ENCODE measurements around the gene CASKIN1. TPM values are rescaled to one million over a fixed set of nuclear protein-coding genes. Genes with fewer than 3 reads are reported as not detected.

CASKIN1 gene
- total RNA-seq, 1 experiment from 2014 or later: 7.9 TPM

GRCh38 chr16:2149630-2150417 is 46.6 kb downstream of the CASKIN1 start:
- H3K56ac ChIP-seq (ENCODE audit: insufficient read length, low read depth, low read length): no peak overlapping the region
- H3K18ac ChIP-seq (ENCODE audit: insufficient read length, low read depth, low read length): no peak overlapping the region
- peaks cover 10% of the 10 kb centered on the region; the same call in 1 of the 2 replicates for H3K79me2 ChIP-seq (ENCODE audit: insufficient read depth, low read length)
- peaks cover 29% of the 10 kb centered on the region for H3K23me2 ChIP-seq (ENCODE audit: insufficient read length, low read depth, low read length, poor library complexity, severe bottlenecking)
- H4K8ac ChIP-seq (replicated peaks; ENCODE audit: insufficient read length, low read depth, low read length): no peak overlapping the region
- no peaks in the 10 kb centered on the region for H3K79me1 ChIP-seq (ENCODE audit: insufficient read depth, low read depth, low read length, poor library complexity, severe bottlenecking)
- no CpG with 5 or more reads among the region's 24 CpGs for WGBS (ENCODE audit: extremely low coverage, insufficient read length, low lambda C conversion rate)
- H3K27ac ChIP-seq (ENCODE audit: insufficient read length, low read depth, low read length): no peak overlapping the region
- no peak overlapping the region for H3K23ac ChIP-seq (ENCODE audit: insufficient read length, low read depth, low read length)
- DNase-seq: peak; percentile 73
- no peak overlapping the region for H2AFZ ChIP-seq (ENCODE audit: low read length)
- no peak overlapping the region for H4K91ac ChIP-seq (ENCODE audit: insufficient read length, low read depth, low read length)
- H3K27me3 ChIP-seq (ENCODE audit: insufficient read depth, low read length): no peaks in the 10 kb centered on the region
- H3K4me1 Mint-ChIP-seq: peaks cover 26 to 43% of the 10 kb centered on the region in 2 experiments
- no peak overlapping the region for H3T11ph ChIP-seq (ENCODE audit: low read length)
- H3K27me3 Mint-ChIP-seq (ENCODE audit: low read depth): peaks cover 21% of the 10 kb centered on the region
- TF ChIP-seq CTCF (conservative IDR thresholded peaks at IDR 0.05): no peak
- H3K4ac ChIP-seq (ENCODE audit: low read depth, low read length): no peak overlapping the region
- H3K9ac ChIP-seq (ENCODE audit: extremely low read depth, insufficient read length, low read length): no peak overlapping the region
- H3K4me3 Mint-ChIP-seq: peak overlapping the region; percentile 58 to 80
- no peaks in the 10 kb centered on the region for H3K9me3 ChIP-seq (ENCODE audit: control insufficient read depth, low read depth, low read length)
- peak overlapping the region; percentile 56 for H3K4me2 ChIP-seq (ENCODE audit: insufficient read depth, insufficient read length, low read length)
- H2BK20ac ChIP-seq (ENCODE audit: low read depth, low read length, poor library complexity, severe bottlenecking): no peak overlapping the region
- no peak overlapping the region for H2BK12ac ChIP-seq (ENCODE audit: insufficient read length, low read depth, low read length)
- peaks cover 19 to 39% (median 32%) of the 10 kb centered on the region in 3 experiments for H3K36me3 Mint-ChIP-seq (ENCODE audit: insufficient read depth in 1 of 3, low read depth in 3 of 3)
- H2BK120ac ChIP-seq (ENCODE audit: low read depth, low read length, poor library complexity, severe bottlenecking): no peak overlapping the region
- no peak overlapping the region for H2BK5ac ChIP-seq (ENCODE audit: insufficient read length, low read length)
- no peak overlapping the region for H2BK15ac ChIP-seq (ENCODE audit: low read depth, low read length)
- peaks cover 3% of the 10 kb centered on the region; the same call in 1 of the 2 replicates for H3K4me1 ChIP-seq (ENCODE audit: insufficient read depth, low read length)
- no peak overlapping the region for H2AK5ac ChIP-seq (ENCODE audit: insufficient read length, low read length)
- H3K27ac Mint-ChIP-seq: peak overlapping the region in 2 of 3 experiments; percentile 20 to 44; a peak in 3 of 7 replicates
- H3K9me3 Mint-ChIP-seq: peaks cover 0 to 6% of the 10 kb centered on the region in 2 experiments; a peak in 2 of 5 replicates
- H3K14ac ChIP-seq (ENCODE audit: insufficient read depth, low read length): no peak overlapping the region; the same call in 1 of the 2 replicates
- H4K5ac ChIP-seq (ENCODE audit: insufficient read length, low read depth, low read length): no peak overlapping the region
- no peaks in the 10 kb centered on the region for H4K20me1 ChIP-seq (ENCODE audit: control insufficient read depth, insufficient read depth, insufficient read length)

All from H9 (cell line).